GM19193 (cell line): Measurements from ENCODE around the gene SRMS.

Source experiments
- POLR2A ChIP-seq: IDR thresholded peaks from 4 replicates; pipeline ENCODE4 v1.6.1; 2011; ENCODE audit not compliant: insufficient read depth, insufficient read length; ENCODE audit errors: extremely low read depth

Gene SRMS

DNA sequence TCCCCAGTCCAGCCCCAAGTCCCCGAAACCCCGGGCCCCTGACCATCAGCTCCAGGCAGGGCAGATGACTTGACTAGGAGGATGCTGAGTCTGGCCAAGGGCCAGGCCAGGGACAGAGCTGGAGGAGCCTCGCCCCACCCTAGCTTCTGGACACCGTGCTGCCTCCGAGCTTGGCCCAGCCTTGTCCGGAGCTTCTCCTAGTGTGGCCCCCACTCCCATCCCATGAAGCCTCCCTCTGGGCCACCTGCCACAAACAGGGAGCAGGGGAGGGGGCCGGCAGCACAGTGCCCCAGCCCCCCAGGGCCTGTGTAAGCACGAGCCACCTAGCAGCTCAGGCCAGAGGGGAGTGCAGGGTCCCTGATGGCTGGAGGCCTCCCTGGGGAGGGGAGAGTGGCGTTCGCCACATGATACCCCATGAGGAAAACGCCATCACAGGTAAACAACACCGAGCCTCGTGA lies 54.0 kb downstream of the SRMS start:
- TF ChIP-seq POLR2A, result no peak

DNA sequence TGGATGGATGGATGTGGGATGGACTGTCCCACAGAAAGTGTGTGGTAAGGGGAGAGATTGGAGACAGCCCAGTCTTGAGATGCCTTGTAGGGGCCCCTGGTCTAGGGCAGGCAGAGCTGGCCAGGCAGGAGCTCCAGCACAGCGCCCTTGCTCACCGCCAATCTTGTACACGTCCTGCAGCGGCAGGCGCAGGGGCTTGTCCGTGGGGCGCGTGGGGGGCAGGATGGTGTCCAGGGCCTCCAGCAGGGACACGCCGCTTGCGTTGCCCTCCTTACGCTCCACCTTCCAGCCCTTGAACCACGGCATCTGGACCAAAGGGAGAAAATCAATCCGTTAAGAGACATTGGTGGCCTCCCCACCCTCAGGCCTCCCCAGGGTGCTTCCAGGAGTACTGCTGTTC lies 54.6 kb downstream of the SRMS start:
- TF ChIP-seq POLR2A, result no peak

GRCh38 chr20:63492518-63492917 lies 55.0 kb downstream of the SRMS start:
- TF ChIP-seq POLR2A, result no peak

DNA sequence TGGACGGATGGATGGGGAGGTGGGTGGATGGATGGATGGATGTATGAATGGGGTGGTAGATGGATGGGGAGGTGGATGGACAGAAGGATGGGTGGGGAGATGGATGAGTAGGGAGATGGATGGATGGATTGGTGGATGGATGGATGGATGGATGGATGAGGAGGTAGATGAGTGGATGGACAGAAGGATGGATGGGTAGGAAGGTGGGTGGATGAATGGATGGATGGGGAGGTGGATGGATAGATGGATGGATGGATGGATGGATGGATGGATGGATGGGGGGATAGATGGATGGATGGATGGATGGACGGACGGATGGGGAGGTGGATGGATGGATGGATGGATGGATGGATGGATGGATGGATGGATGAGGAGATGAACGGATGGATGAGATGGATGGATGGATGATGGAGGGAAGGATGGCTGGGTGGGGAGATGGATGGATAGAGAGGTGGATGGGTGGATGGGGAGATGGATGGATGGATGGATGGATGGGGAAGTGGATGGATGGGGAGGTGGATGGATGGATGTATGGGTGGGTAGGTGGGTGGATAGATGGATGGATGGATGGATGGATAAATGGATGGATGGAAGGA lies 55.8 kb downstream of the SRMS start:
- no peak for TF ChIP-seq POLR2A

DNA sequence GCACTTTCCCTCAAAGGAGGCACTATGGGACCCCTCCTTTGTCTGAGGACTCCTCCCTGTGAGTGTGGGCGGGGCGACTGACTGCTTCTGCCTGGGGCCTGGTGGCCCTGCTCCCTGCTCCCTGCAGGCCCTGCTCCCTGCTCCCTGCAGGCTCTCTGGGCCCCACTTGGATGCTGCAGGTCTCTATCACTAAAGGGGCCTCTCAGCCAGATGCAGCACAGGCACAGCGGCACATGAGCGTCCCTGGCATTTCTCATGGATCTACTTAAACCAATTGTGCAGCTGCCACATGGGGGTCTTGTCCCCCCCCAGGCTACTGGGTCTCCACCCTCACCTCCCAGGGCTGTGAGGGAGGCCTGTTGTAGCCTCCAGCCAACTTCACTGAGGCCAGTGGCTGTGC lies 56.5 kb downstream of the SRMS start:
- no peak for TF ChIP-seq POLR2A
